H1 (cell line): ENCODE data around the gene MIEF2. TPM values are rescaled to one million over a fixed set of nuclear protein-coding genes. Genes with fewer than 3 reads are reported as not detected.

ENCODE experiments used
- CTCF ChIA-PET: fragments of 300-600 bp; sonication (Branson Sonifier 250); formaldehyde crosslinking; loops from one replicate; lab custom pipeline; 2021; ENCODE audit not compliant: partially characterized antibody; lab: Charles Lee
- POLR2A ChIA-PET: fragments of 300-600 bp; sonication (Branson Sonifier 250); formaldehyde crosslinking; loops from one replicate; lab custom pipeline; 2021; ENCODE audit warnings: inconsistent platforms; ENCODE audit not compliant: partially characterized antibody; lab: Charles Lee
- DNase-seq, 2 experiments: peaks; one replicate each; pipeline versions ENCODE4 v3.0.0 to v3.0.0-alpha.2; 2010 to 2022; ENCODE audit warnings: low spot score in 2 of 2, low read depth in 1 of 2, mixed read lengths in 1 of 2
- FAIRE-seq: peaks from 2 replicates; lab custom pipeline; 2011; peaks lifted over from hg19 to GRCh38; lab: Jason Lieb, UNC
- H2AFZ ChIP-seq: 2 replicates; pipeline ENCODE4 v1.8.1; 2012; ENCODE audit warnings: low read length, inconsistent platforms
- H2AK5ac ChIP-seq: 2 replicates; pipeline ENCODE4 v1.6.1; 2013; ENCODE audit warnings: low read depth, low read length
- H2BK120ac ChIP-seq: replicated peaks from 2 replicates; pipeline ENCODE3; 2013; ENCODE audit warnings: low read depth, low read length, inconsistent platforms
- H2BK12ac ChIP-seq: 2 replicates; pipeline ENCODE4 v1.6.1; 2013; ENCODE audit warnings: low read depth, low read length
- H2BK15ac ChIP-seq: 2 replicates; pipeline ENCODE4 v1.6.1; 2013; ENCODE audit warnings: low read length
- H2BK20ac ChIP-seq: 2 replicates; pipeline ENCODE4 v1.6.1; 2013; ENCODE audit warnings: low read length
- H2BK5ac ChIP-seq: 2 replicates; pipeline ENCODE4 v1.6.1; 2013; ENCODE audit warnings: low read depth, low read length
- H3K14ac ChIP-seq: 2 replicates; pipeline ENCODE4 v1.6.1; 2013; ENCODE audit warnings: inconsistent platforms; ENCODE audit not compliant: insufficient read length
- H3K18ac ChIP-seq: 2 replicates; pipeline ENCODE4 v1.6.1; 2013; ENCODE audit warnings: low read length; ENCODE audit errors: extremely low read depth
- H3K23ac ChIP-seq: 2 replicates; pipeline ENCODE4 v1.6.1; 2013; ENCODE audit warnings: inconsistent platforms; ENCODE audit not compliant: insufficient read length
- H3K23me2 ChIP-seq: 2 replicates; pipeline ENCODE4 v1.6.1; 2013; ENCODE audit warnings: low read depth, low read length
- H3K27ac ChIP-seq: 2 replicates; pipeline ENCODE4 v1.6.1; 2011; ENCODE audit warnings: low read depth, low read length, inconsistent platforms
- H3K27me3 ChIP-seq, 4 experiments: replicated peaks in 1 of 4; 1 replicate in 1 of 4; 2 replicates in 3 of 4; pipeline versions ENCODE4 v1.6.1 to v1.8.1; 2011 to 2013; ENCODE audit warnings: low read length in 3 of 4, mild to moderate bottlenecking in 3 of 4, inconsistent platforms in 2 of 4, mixed read lengths in 2 of 4, moderate library complexity in 1 of 4; ENCODE audit not compliant: control insufficient read depth in 3 of 4, insufficient read depth in 3 of 4; ENCODE audit errors: extremely low read depth in 1 of 4
- H3K36me3 ChIP-seq, 4 experiments: 2 replicates each; pipeline versions ENCODE4 v1.6.1 to v1.8.1; 2011 to 2013; ENCODE audit warnings: mild to moderate bottlenecking in 4 of 4, low read length in 3 of 4, moderate library complexity in 2 of 4, control low read depth in 1 of 4, inconsistent platforms in 1 of 4; ENCODE audit not compliant: insufficient read depth in 4 of 4, control insufficient read depth in 2 of 4
- H3K4ac ChIP-seq: replicated peaks from 2 replicates; pipeline ENCODE3; 2013; ENCODE audit warnings: low read length, low read depth, mixed read lengths, inconsistent platforms; ENCODE audit not compliant: insufficient read length
- H3K4me1 ChIP-seq, 4 experiments: replicated peaks in 1 of 4; 1 replicate in 1 of 4; 2 replicates in 3 of 4; pipeline versions ENCODE4 v1.6.1 to v1.8.1; 2011 to 2013; ENCODE audit warnings: low read length in 3 of 4, inconsistent platforms in 2 of 4, mixed read lengths in 1 of 4; ENCODE audit not compliant: insufficient read depth in 4 of 4, control insufficient read depth in 3 of 4
- H3K4me2 ChIP-seq, 2 experiments: 2 replicates each; pipeline versions ENCODE4 v1.6.1 to v1.8.1; 2011 to 2013; ENCODE audit warnings: low read depth in 2 of 2, low read length in 2 of 2, control low read depth in 1 of 2, inconsistent platforms in 1 of 2, mild to moderate bottlenecking in 1 of 2; ENCODE audit not compliant: insufficient read depth in 1 of 2
- H3K4me3 ChIP-seq, 4 experiments: fragments of 200-600, 300-600 bp in 1 of 4; sonication (generic), shearing (Covaris generic), sonication (Bioruptor Twin) in 1 of 4; 2 replicates each; pipeline versions ENCODE4 v1.5.1 to v1.8.1; 2011 to 2016; ENCODE audit warnings: low read length in 4 of 4, low read depth in 3 of 4, control low read depth in 2 of 4, inconsistent platforms in 2 of 4, mild to moderate bottlenecking in 2 of 4, mixed read lengths in 1 of 4, moderate library complexity in 1 of 4; ENCODE audit not compliant: insufficient read depth in 2 of 4; ENCODE audit errors: extremely low read depth in 1 of 4
- H3K56ac ChIP-seq: replicated peaks from 2 replicates; pipeline ENCODE3; 2013; ENCODE audit warnings: low read depth, mild to moderate bottlenecking, mixed read lengths, low read length, inconsistent platforms; ENCODE audit not compliant: insufficient read length
- H3K79me1 ChIP-seq: 2 replicates; pipeline ENCODE4 v1.6.1; 2013; ENCODE audit warnings: low read depth, low read length, control low read depth
- H3K79me2 ChIP-seq, 2 experiments: 2 replicates each; pipeline versions ENCODE4 v1.6.1 to v1.8.1; 2012 to 2013; ENCODE audit warnings: low read length in 2 of 2, mild to moderate bottlenecking in 2 of 2, inconsistent platforms in 1 of 2; ENCODE audit not compliant: insufficient read depth in 2 of 2, control insufficient read depth in 1 of 2
- H3K9ac ChIP-seq, 4 experiments: replicated peaks in 1 of 4; 1 replicate in 1 of 4; 2 replicates in 3 of 4; pipeline versions ENCODE4 v1.6.1 to v1.8.1; 2011 to 2013; ENCODE audit warnings: low read depth in 3 of 4, low read length in 3 of 4, control low read depth in 2 of 4, mild to moderate bottlenecking in 2 of 4, moderate library complexity in 2 of 4, inconsistent platforms in 1 of 4; ENCODE audit errors: extremely low read depth in 1 of 4
- H3K9me3 ChIP-seq, 2 experiments: 2 replicates each; pipeline versions ENCODE4 v1.6.1 to v1.8.1; 2012 to 2013; ENCODE audit warnings: mild to moderate bottlenecking in 2 of 2, moderate library complexity in 2 of 2, control low read depth in 1 of 2, inconsistent platforms in 1 of 2, low read depth in 1 of 2, low read length in 1 of 2, mixed read lengths in 1 of 2; ENCODE audit not compliant: insufficient read depth in 2 of 2
- H4K20me1 ChIP-seq, 2 experiments: replicated peaks in 1 of 2; 2 replicates each; pipeline versions ENCODE3 to v1.8.1; 2011 to 2013; ENCODE audit warnings: inconsistent platforms in 2 of 2, low read length in 2 of 2, mild to moderate bottlenecking in 1 of 2; ENCODE audit not compliant: insufficient read depth in 2 of 2, control insufficient read depth in 1 of 2
- H4K5ac ChIP-seq: 2 replicates; pipeline ENCODE4 v1.6.1; 2013; ENCODE audit warnings: low read length, low read depth, mixed read lengths, inconsistent platforms; ENCODE audit not compliant: insufficient read length
- H4K8ac ChIP-seq: 2 replicates; pipeline ENCODE4 v1.8.0; 2013; ENCODE audit warnings: mild to moderate bottlenecking, moderate library complexity, low read length, inconsistent platforms; ENCODE audit not compliant: insufficient read depth; ENCODE audit errors: extremely low read depth
- H4K91ac ChIP-seq: replicated peaks from 2 replicates; pipeline ENCODE3; 2013; ENCODE audit warnings: low read length, mixed read lengths, inconsistent platforms; ENCODE audit not compliant: insufficient read length
- SIX5 ChIP-seq: IDR thresholded peaks from 2 replicates; pipeline ENCODE4 v1.6.1; 2011; ENCODE audit warnings: mild to moderate bottlenecking, low read depth, low read length
- WGBS, 2 experiments: shearing (Covaris generic) in 1 of 2; methylation state at CpG; one replicate each; pipeline versions ENCODE4 v1.1.6 to v1.1.7; 2013 to 2015; ENCODE audit warnings: low lambda C conversion rate in 2 of 2, mixed read lengths in 2 of 2, inconsistent platforms in 1 of 2, low coverage in 1 of 2, missing lambda C conversion rate in 1 of 2; ENCODE audit not compliant: insufficient replicate concordance in 2 of 2, insufficient coverage in 1 of 2, insufficient read length in 1 of 2; ENCODE audit errors: extremely low coverage in 1 of 2, missing lambda C conversion rate in 1 of 2; 5-methylcytosine and 5-hydroxymethylcytosine counted together
- polyA plus RNA-seq, 7 experiments: library from polyadenylated mRNA; depleted of rRNA in 3 of 7; stranded (reverse) in 5 of 7; unstranded in 2 of 7; fragments of >200 nt in 5 of 7; fragments of 200-250 nt in 2 of 7; gene quantifications; 1 replicate in 5 of 7; 2 replicates in 1 of 7; 4 replicates in 1 of 7; pipeline versions ENCODE4 v1.2.1 to v1.2.3, GENCODE V29; 2011 to 2013; ENCODE audit warnings: missing spikeins in 2 of 7, mixed read lengths in 2 of 7
- total RNA-seq: library from RNA; stranded (reverse); fragmentation: NEBNext Ultra II Directional; extraction: Animal tissue kit (Norgen Biotek cat#: 25700); gene quantifications from 2 replicates; pipeline ENCODE4 v1.2.1, GENCODE V29; 2021
- TF ChIP-seq, protein P1 (sequence below): IDR thresholded peaks from 2 replicates; pipeline ENCODE4 v1.6.1; 2012; ENCODE audit warnings: low read length, inconsistent platforms

The MIEF2 gene
- total and polyA plus RNA-seq, 2 of the 8 experiments (the other 6 are each of a cell fraction or from before 2014, with no cell fraction given), result 9.9 to 24.9 TPM

DNA sequence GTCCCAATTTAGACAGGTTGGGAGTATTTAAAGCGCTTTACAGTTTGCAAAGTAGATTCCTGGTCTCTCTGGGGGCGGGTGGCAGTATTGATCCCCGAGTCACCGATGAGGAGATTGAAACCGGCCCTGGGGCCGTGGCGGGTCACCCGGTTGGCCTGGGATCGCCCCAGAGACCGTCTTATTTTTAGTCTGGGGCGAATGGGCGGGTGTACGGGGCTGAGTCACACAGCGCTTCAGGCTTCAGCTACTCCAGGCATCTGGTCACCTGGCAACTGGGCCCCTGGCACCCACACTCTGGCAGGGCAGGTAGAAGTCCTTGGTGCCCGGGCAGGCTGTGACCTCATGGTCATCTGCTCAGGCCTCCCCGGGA is 669 bp downstream of the MIEF2 start:
- H4K5ac ChIP-seq, result no peak overlapping the region
- H2BK12ac ChIP-seq, result no peak overlapping the region
- peaks cover 14% of the 10 kb centered on the region for H3K23me2 ChIP-seq
- ChIA-PET CTCF (interaction anchor here (0.8 to 5.4 kb wide), 4 partner anchors 10 to 119 kb away, joined by 3 to 30 read pairs (median 6); no protein-coding TSS in a partner anchor), POLR2A (interaction anchor here (1.1 to 11.5 kb wide), 7 partner anchors 11 to 101 kb away, joined by 3 to 171 read pairs (median 13); partner anchors contain the start of gene SHMT1)
- no peak overlapping the region for H2BK15ac ChIP-seq
- H3K4ac ChIP-seq, result no peak overlapping the region
- H3K36me3 ChIP-seq, result peaks cover 3 to 22% (median 11%) of the 10 kb centered on the region in 4 experiments; a peak in 7 of 8 replicates
- H3K4me1 ChIP-seq, result peaks cover 4 to 33% (median 20%) of the 10 kb centered on the region in 4 experiments
- H2AFZ ChIP-seq, result no peak overlapping the region
- DNase-seq (peak in 1 of 2 experiments; percentile 64), FAIRE-seq (no peak)
- TF ChIP-seq, protein P1, sequence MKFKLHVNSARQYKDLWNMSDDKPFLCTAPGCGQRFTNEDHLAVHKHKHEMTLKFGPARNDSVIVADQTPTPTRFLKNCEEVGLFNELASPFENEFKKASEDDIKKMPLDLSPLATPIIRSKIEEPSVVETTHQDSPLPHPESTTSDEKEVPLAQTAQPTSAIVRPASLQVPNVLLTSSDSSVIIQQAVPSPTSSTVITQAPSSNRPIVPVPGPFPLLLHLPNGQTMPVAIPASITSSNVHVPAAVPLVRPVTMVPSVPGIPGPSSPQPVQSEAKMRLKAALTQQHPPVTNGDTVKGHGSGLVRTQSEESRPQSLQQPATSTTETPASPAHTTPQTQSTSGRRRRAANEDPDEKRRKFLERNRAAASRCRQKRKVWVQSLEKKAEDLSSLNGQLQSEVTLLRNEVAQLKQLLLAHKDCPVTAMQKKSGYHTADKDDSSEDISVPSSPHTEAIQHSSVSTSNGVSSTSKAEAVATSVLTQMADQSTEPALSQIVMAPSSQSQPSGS, result 0 out of 2 replicates have a peak, but pooled peaks have one; percentile 6
- no peak for TF ChIP-seq SIX5
- no peak overlapping the region for H3K56ac ChIP-seq
- H3K23ac ChIP-seq, result no peak overlapping the region
- peak overlapping the region; percentile 76 to 88 (median 84) for H3K4me3 ChIP-seq
- peaks cover 2 to 8% of the 10 kb centered on the region in 2 experiments for H4K20me1 ChIP-seq
- no peak overlapping the region for H2BK20ac ChIP-seq
- peak overlapping the region; percentile 90; the same call in 1 of the 2 replicates for H3K27ac ChIP-seq
- H4K8ac ChIP-seq, result peak overlapping the region; percentile 31
- H2BK120ac ChIP-seq, result no peak overlapping the region
- no peak overlapping the region; the same call in 1 of the 2 replicates for H3K18ac ChIP-seq
- H3K9me3 ChIP-seq, result no peaks in the 10 kb centered on the region
- H3K27me3 ChIP-seq, result no peaks in the 10 kb centered on the region
- H3K79me2 ChIP-seq, result peaks cover 0 to 18% of the 10 kb centered on the region in 2 experiments; a peak in 1 of 4 replicates
- WGBS, 2 experiments, result 18% methylated on average over 13 of the region's 16 CpGs; no CpG with 5 or more reads in 1 of the 2 experiments
- H3K14ac ChIP-seq, result no peak overlapping the region
- peak overlapping the region; percentile 97; the same call in 1 of the 2 replicates for H2BK5ac ChIP-seq
- H4K91ac ChIP-seq, result no peak overlapping the region
- no peak overlapping the region for H2AK5ac ChIP-seq
- peak overlapping the region in 3 of 4 experiments; percentile 63 to 79 (median 77); a peak in 6 of 7 replicates for H3K9ac ChIP-seq
- H3K4me2 ChIP-seq, result peak overlapping the region; percentile 64 to 79
- peaks cover 15% of the 10 kb centered on the region for H3K79me1 ChIP-seq
